ENCODE measurements around the gene GTF2H4.
A peak's percentile ranks its signal among the peaks of the same experiment; 100 is the strongest.

GTF2H4 gene

DNA sequence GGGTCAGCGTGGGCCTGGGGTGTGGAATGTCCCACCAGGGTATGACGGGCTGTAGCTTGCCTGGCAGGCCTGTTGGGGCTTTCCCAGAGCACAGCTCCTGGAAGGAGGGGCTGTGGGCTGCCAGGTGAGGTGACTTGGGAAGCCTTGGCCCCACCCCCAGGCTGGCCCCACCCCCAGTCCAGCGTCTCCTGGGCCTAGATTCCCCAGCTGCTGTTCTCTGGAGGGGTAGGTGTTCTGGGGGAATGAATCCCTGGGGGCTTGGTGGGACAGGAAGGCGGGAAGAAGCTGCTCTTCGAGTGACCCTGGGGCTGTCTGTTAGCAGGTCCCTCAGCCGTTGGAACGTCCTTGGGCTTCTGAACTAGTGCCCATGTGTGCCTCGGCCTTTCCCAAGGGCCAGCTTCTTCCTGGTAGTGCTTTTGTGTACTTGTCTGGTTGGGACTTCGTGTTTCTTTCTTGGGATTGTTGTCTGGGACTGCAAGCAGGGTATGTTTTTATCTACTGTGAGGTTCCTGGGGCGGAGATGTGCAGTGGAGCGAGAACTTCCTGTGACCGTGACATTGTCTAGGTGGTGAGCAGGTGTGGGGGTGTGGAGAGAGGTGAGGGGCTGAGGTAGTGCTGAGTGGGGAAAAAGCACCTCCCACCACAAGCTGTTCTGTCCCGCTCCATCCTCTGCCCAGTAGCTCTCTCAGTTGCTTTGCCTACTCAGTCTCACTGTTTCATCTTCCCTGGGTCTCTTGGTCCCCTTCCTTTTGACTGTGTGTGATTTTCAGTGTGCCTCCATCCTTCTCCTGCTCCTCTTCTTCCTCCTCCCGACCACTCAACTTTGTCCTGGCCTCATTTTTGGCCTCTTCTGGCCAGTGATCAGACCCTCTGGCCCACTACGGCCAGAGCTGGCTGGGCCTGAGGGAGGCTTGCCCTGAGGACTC is 25.0 kb upstream of the GTF2H4 start:
- DNase-seq (ENCODE audit: low read depth in 2 of 2): no peak

- peak in 1 of 2 donors; percentile 30 for DNase-seq (ENCODE audit: low read depth in 2 of 2)
These were observed 24.1 kb upstream of the GTF2H4 start, which contains the start of gene DDR1 for GRCh38 chr6:30883685-30884520. Gene DDR1 (plus strand): TSS chr6:30884519. CDS start chr6:30888730, 4,211 bp downstream.

GRCh38 chr6:30884521-30885480 is 23.2 kb upstream of the GTF2H4 start:
- DNase-seq (ENCODE audit: low read depth in 2 of 2): peak in 1 of 2 donors; percentile 30

GRCh38 chr6:30885481-30885998 is 22.5 kb upstream of the GTF2H4 start:
- no peak for DNase-seq (ENCODE audit: low read depth in 2 of 2)

- DNase-seq (ENCODE audit: low read depth in 2 of 2): no peak
These were observed 21.8 kb upstream of the GTF2H4 start for GRCh38 chr6:30885999-30886896.

DNA sequence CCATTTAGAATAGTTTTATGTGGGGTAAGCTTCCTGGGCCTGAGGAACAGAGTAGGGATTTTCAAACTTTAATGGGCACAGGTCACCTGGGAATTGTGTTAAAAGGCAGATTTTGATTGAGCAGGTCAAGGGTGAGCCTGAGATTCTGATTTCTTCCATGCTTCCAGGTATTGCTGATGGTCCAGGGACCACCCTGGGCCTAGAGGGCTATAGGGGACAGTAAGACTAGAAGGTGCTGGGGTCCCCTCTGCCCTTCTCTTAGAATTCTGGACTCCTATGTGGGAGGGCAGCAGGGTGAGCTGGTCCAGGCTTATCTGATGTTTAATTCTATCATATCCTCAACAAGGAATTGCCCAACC is 21.1 kb upstream of the GTF2H4 start:
- no peak for DNase-seq (ENCODE audit: low read depth in 2 of 2)

GRCh38 chr6:30887901-30888815 is 19.8 kb upstream of the GTF2H4 start:
- DNase-seq (ENCODE audit: low read depth in 2 of 2): no peak

DNA sequence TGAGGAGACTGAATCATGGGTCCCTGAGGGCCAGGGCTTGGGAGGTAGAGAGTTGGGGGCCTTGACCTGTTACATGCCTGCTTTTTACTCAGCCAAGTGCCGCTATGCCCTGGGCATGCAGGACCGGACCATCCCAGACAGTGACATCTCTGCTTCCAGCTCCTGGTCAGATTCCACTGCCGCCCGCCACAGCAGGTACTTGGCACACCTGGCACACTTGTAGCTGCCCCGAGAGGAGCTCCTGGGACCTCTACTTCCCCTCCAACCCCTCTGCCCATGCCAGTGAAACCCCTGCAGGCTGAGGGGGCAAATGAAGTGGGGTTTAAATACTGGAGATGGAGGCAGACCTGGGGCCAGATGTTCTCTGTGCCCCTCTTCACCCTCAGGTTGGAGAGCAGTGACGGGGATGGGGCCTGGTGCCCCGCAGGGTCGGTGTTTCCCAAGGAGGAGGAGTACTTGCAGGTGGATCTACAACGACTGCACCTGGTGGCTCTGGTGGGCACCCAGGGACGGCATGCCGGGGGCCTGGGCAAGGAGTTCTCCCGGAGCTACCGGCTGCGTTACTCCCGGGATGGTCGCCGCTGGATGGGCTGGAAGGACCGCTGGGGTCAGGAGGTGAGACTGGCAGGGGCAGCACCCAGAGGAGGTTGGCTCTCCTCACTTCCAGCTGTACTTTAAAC is 19.1 kb upstream of the GTF2H4 start:
- DNase-seq (ENCODE audit: low read depth in 2 of 2): no peak

GRCh38 chr6:30889496-30889885 is 18.5 kb upstream of the GTF2H4 start:
- no peak for DNase-seq (ENCODE audit: low read depth in 2 of 2)

DNA sequence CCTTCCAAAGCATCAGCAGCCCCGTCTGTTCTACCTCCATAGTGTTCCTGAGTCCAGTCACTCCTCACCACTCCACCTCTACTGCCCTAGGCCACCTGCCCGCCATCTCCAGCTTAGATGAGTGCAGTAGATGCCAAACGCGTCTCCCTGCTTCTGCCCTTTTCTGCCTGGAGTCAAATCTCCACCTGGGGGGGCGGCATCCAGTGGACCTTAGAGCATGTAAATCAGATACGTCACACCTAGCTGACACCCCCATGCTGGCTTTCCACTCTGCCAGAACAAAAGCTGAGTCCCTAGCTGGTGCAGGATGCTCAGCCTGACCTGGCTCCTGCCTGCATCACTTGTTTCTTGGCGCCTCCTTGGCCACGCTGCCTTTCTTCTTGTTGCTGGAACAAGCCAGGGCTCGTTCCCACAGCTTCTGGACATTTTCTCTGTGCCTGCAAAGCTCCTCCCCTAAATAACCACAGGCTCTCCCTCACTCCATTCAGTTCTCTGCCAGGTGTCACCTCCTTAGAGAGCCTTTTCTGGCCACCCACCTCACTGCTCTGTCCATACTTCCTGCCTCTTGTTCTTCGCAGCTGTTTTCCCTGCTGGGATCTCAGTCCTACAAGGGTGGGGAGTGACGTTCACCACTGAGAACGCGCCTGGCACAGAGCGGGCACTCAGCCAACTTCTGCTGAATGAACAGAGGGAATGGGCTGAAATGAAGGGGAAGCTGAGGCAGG is 17.9 kb upstream of the GTF2H4 start:
- DNase-seq (ENCODE audit: low read depth in 2 of 2): no peak

DNA sequence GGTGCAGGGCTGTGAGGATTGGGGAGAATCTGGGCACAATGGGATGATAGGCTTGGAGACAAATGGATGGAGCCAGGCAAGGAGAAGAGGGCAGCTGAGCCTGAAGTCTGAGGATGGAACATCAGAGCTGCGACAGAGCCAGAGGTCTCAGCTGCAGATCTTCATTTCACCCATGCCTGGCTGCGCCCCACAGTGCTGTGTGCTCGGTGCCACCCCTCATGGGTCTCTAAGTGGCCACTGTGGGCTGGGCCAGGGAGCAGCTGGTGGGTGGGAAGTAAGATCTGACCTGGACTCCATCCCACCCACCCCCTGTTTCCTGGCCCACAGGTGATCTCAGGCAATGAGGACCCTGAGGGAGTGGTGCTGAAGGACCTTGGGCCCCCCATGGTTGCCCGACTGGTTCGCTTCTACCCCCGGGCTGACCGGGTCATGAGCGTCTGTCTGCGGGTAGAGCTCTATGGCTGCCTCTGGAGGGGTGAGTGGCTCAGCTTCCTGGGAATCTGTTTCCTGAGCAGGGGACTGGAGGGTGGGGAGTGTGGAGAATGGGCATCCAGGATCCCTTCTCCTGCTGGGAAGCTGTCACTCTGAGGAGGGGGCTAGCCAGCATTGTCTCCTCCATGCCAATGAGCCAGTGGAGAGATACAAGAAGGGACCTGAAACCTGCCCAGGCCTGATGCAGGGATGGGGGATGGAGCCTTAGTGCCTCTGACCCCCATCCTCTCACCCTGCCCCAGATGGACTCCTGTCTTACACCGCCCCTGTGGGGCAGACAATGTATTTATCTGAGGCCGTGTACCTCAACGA is 17.2 kb upstream of the GTF2H4 start:
- DNase-seq (ENCODE audit: low read depth in 2 of 2): no peak

- DNase-seq (ENCODE audit: low read depth in 2 of 2): no peak
These were observed 16.6 kb upstream of the GTF2H4 start for GRCh38 chr6:30891450-30891723.

DNA sequence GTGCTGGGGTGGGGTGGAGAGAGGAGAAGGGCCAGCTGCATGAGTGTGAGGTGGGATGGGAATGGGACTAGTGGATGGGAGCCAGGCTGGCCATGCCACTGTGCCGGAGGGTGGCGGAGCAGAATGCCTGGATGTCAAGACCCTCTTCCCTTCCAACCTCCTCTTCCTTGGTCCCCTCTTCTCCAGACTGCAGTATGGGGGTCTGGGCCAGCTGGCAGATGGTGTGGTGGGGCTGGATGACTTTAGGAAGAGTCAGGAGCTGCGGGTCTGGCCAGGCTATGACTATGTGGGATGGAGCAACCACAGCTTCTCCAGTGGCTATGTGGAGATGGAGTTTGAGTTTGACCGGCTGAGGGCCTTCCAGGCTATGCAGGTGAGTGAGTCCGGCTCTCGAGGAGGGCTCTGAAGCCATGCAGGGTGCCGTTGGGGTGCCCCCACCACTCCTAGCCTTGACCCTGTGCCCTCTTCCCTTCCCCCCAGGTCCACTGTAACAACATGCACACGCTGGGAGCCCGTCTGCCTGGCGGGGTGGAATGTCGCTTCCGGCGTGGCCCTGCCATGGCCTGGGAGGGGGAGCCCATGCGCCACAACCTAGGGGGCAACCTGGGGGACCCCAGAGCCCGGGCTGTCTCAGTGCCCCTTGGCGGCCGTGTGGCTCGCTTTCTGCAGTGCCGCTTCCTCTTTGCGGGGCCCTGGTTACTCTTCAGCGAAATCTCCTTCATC is 16.0 kb upstream of the GTF2H4 start:
- DNase-seq (ENCODE audit: low read depth in 2 of 2): no peak

DNA sequence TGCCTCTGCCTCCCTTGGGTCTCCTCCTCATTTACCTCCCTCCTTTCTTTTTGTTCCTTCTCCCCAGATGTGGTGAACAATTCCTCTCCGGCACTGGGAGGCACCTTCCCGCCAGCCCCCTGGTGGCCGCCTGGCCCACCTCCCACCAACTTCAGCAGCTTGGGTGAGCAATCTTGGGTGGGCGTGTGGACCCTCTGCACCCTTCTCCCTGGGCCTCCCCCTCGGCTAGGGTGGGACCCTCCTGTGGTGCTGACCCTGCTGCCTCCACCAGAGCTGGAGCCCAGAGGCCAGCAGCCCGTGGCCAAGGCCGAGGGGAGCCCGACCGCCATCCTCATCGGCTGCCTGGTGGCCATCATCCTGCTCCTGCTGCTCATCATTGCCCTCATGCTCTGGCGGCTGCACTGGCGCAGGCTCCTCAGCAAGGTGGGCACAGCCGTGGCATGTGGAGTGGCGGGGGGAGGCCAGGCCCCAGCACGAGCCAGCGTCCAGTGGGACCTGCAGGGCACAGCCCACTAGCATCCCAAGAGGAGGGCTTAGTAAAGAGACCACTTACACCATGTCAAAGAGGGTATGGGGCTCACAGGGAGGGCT is 14.9 kb upstream of the GTF2H4 start:
- no peak for DNase-seq (ENCODE audit: low read depth in 2 of 2)

GRCh38 chr6:30893666-30894065 is 14.3 kb upstream of the GTF2H4 start:
- no peak for DNase-seq (ENCODE audit: low read depth in 2 of 2)

- DNase-seq (ENCODE audit: low read depth in 2 of 2): no peak
These were observed 13.6 kb upstream of the GTF2H4 start for GRCh38 chr6:30894381-30894780.
